ENCODE data around the gene TDRD7. TPM values are rescaled to one million over a fixed set of nuclear protein-coding genes. Genes with fewer than 3 reads are reported as not detected.
"Not testable (repeated sequence)": the region's sequence is repeated elsewhere in the genome, so short reads cannot be mapped to it uniquely, and the experiment has no call there.

Gene TDRD7
- total RNA-seq, 4 donors from 2014 or later: 3.6 to 19.4 (median 14.8) TPM

DNA sequence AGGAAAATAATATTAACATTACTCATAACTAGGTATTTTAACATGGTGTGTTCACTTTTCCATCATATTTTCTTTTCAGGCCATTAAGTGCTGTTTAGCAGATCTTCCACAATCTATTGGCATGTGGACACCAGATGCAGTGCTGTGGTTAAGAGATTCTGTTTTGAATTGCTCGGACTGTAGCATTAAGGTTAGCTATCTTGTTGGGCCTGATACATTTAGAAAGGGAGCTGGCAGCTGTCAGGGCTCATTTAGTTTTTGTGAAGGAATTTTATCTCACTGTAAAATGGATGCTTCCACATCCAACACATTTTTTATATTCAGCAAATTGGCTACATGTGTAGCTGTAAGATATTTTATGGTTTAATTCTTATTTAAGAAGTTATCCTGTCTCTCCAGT lies 68.9 kb downstream of the TDRD7 start:
- no peak overlapping the region for H3K27ac ChIP-seq
- intact Hi-C loops (cut with DNase I; ENCODE audit: low total_unique reads): no loop called here
- no peaks in the 10 kb centered on the region for H3K4me1 ChIP-seq
- H3K36me3 ChIP-seq: no peaks in the 10 kb centered on the region
- TF ChIP-seq POLR2A (IDR thresholded peaks at IDR 0.05): no peak
- TF ChIP-seq, protein P1, sequence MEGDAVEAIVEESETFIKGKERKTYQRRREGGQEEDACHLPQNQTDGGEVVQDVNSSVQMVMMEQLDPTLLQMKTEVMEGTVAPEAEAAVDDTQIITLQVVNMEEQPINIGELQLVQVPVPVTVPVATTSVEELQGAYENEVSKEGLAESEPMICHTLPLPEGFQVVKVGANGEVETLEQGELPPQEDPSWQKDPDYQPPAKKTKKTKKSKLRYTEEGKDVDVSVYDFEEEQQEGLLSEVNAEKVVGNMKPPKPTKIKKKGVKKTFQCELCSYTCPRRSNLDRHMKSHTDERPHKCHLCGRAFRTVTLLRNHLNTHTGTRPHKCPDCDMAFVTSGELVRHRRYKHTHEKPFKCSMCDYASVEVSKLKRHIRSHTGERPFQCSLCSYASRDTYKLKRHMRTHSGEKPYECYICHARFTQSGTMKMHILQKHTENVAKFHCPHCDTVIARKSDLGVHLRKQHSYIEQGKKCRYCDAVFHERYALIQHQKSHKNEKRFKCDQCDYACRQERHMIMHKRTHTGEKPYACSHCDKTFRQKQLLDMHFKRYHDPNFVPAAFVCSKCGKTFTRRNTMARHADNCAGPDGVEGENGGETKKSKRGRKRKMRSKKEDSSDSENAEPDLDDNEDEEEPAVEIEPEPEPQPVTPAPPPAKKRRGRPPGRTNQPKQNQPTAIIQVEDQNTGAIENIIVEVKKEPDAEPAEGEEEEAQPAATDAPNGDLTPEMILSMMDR (IDR thresholded peaks at IDR 0.05): no peak
- no peak overlapping the region for H3K4me3 ChIP-seq
- DNase-seq: no peak
- no peaks in the 10 kb centered on the region for H3K9me3 ChIP-seq
- no peaks in the 10 kb centered on the region for H3K27me3 ChIP-seq

GRCh38 chr9:97484134-97484533 lies 72.2 kb downstream of the TDRD7 start:
- Histone ChIP-seq H3K36me3 (no peaks in the 10 kb centered on the region), H3K4me1 (no peaks in the 10 kb centered on the region), H3K4me3 (no peak overlapping the region), H3K9me3 (no peaks in the 10 kb centered on the region), H3K27ac (no peak overlapping the region), H3K27me3 (no peaks in the 10 kb centered on the region)
- DNase-seq: no peak
- intact Hi-C loops (cut with DNase I; ENCODE audit: low total_unique reads): no loop called here
- TF ChIP-seq, protein P1 (IDR thresholded peaks at IDR 0.05): no peak
- TF ChIP-seq POLR2A (IDR thresholded peaks at IDR 0.05): no peak

GRCh38 chr9:97487107-97487506 lies 75.2 kb downstream of the TDRD7 start:
- Histone ChIP-seq H3K36me3 (no peaks in the 10 kb centered on the region), H3K27me3 (no peaks in the 10 kb centered on the region), H3K27ac (no peak overlapping the region), H3K9me3 (no peaks in the 10 kb centered on the region), H3K4me3 (no peak overlapping the region), H3K4me1 (no peaks in the 10 kb centered on the region)
- no peak for DNase-seq
- TF ChIP-seq, protein P1 (IDR thresholded peaks at IDR 0.05): no peak
- TF ChIP-seq POLR2A (IDR thresholded peaks at IDR 0.05): no peak
- intact Hi-C loops (cut with DNase I; ENCODE audit: low total_unique reads): no loop called here

- DNase-seq: no peak
- Histone ChIP-seq H3K4me3 (no peak overlapping the region), H3K27ac (no peak overlapping the region), H3K4me1 (no peaks in the 10 kb centered on the region), H3K36me3 (no peaks in the 10 kb centered on the region), H3K9me3 (no peaks in the 10 kb centered on the region), H3K27me3 (no peaks in the 10 kb centered on the region)
- TF ChIP-seq, protein P1 (IDR thresholded peaks at IDR 0.05): no peak
- TF ChIP-seq POLR2A (IDR thresholded peaks at IDR 0.05): no peak
- intact Hi-C loops (cut with DNase I; ENCODE audit: low total_unique reads): no loop called here
Measured at GRCh38 chr9:97487861-97488260, 76.0 kb downstream of the TDRD7 start.

DNA sequence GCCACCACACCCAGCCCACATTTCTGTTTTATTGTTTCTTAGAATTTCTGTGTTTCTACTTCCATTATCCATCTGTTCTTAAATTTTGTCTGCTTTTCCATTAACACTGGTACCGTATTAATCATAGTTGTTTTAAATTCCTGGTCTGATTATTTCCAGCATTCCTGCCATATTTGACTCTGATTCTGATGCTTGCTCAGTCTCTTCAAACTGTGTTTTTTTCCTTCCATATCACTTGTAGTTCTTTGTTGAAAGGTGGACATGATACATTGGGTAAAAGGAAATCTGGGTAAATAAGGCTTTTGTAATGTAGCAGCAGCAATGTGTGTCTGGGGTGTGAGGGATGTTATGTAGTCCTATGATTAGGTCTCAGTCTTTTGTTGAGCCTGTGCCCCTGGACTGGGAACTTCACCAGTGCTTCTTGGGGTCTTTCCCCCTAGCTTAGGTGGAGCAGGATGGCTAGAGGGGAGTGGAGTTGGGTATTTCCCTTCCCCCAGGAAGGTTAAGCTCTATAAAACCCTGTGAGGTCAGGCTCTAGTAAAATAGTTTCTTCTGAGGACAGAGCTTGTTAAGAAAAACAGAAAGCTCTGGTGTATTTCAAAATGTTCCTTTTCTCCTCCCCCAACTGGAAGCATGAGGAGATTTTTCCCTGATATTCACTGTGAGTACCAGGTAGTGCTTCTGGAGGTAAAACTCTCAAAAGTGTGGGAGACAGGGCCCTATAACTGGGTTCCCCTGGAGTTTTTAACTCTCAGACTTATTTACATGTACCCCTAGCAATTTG lies 79.5 kb downstream of the TDRD7 start:
- no peaks in the 10 kb centered on the region for H3K9me3 ChIP-seq
- no peaks in the 10 kb centered on the region for H3K4me1 ChIP-seq
- intact Hi-C loops (cut with DNase I; ENCODE audit: low total_unique reads): no loop called here
- H3K27ac ChIP-seq: peak overlapping the region; percentile 55 to 77
- no peak for DNase-seq
- no peaks in the 10 kb centered on the region for H3K27me3 ChIP-seq
- H3K4me3 ChIP-seq: no peak overlapping the region
- TF ChIP-seq POLR2A (IDR thresholded peaks at IDR 0.05): no peak
- TF ChIP-seq, protein P1 (IDR thresholded peaks at IDR 0.05): no peak
- H3K36me3 ChIP-seq: no peaks in the 10 kb centered on the region

DNA sequence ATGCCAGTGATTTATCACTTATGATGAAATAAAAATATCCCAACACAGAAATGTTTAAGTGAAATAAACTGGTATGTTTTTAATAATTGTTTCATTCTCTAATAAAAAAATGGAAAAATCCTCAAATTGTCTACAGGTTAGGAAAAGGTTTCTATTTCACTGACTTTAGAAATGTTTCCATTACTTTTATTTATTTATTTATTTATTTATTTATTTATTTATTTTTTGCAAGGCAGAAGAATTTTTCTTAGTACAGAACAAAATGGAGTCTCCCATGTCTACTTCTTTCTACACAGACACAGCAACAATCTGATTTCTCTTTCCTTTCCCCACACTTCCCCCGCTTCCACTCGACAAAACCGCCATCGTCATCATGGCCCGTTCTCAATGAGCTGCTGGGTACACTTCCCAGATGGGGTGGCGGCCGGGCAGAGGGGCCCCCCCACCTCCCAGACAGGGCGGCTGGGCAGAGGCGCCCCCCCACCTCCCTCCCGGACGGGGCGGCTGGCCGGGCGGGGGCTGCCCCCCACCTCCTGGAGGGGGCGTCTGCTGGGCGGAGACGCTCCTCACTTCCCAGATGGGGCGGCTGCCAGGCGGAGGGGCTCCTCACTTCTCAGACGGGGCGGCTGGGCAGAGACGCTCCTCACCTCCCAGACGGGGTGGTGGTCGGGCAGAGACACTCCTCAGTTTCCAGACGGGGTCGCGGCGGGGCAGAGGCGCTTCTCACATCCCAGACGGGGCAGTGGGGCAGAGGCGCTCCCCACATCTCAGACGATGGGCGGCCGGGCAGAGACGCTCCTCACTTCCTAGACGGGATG lies 85.9 kb downstream of the TDRD7 start:
- H3K36me3 ChIP-seq; intact Hi-C loops (cut with DNase I; ENCODE audit: low total_unique reads); H3K9me3 ChIP-seq; H3K27ac ChIP-seq; H3K4me3 ChIP-seq; DNase-seq; H3K27me3 ChIP-seq; H3K4me1 ChIP-seq: not testable (repeated sequence)

- DNase-seq; H3K36me3 ChIP-seq; intact Hi-C loops (cut with DNase I; ENCODE audit: low total_unique reads); H3K4me3 ChIP-seq; H3K27me3 ChIP-seq; H3K27ac ChIP-seq; H3K4me1 ChIP-seq; H3K9me3 ChIP-seq: not testable (repeated sequence)
Measured at GRCh38 chr9:97498846-97499245, 87.0 kb downstream of the TDRD7 start.
